Small intestine (tissue), 16 donors: Measurements from ENCODE around the gene IFNA6. TPM values are rescaled to one million over a fixed set of nuclear protein-coding genes. Genes with fewer than 3 reads are reported as not detected.

ENCODE experiments used
- DNase-seq, 2 donors: peaks; one replicate each; pipeline versions ENCODE4 v3.0.0 to v3.0.0-alpha.2; 2013
- FAIRE-seq: peaks from 2 replicates; lab custom pipeline; 2012; peaks lifted over from hg19 to GRCh38; lab: Jason Lieb, UNC
- H3K27ac ChIP-seq, 3 donors: one replicate each; pipeline ENCODE4 v1.5.1; 2013; ENCODE audit warnings: low read length in 2 of 3, mild to moderate bottlenecking in 2 of 3, control low read depth in 1 of 3, inconsistent platforms in 1 of 3, low read depth in 1 of 3, moderate library complexity in 1 of 3
- H3K27me3 ChIP-seq, 3 donors: one replicate each; pipeline ENCODE4 v1.6.1; 2013; ENCODE audit warnings: low read length in 3 of 3, inconsistent platforms in 1 of 3; ENCODE audit not compliant: control insufficient read depth in 3 of 3, insufficient read depth in 3 of 3
- H3K36me3 ChIP-seq, 3 donors: one replicate each; pipeline ENCODE4 v1.6.1; 2013; ENCODE audit warnings: low read length in 3 of 3, inconsistent platforms in 1 of 3, low read depth in 1 of 3, mild to moderate bottlenecking in 1 of 3, moderate library complexity in 1 of 3; ENCODE audit not compliant: control insufficient read depth in 3 of 3, insufficient read depth in 2 of 3
- H3K4me1 ChIP-seq, 3 donors: one replicate each; pipeline ENCODE4 v1.6.1; 2013; ENCODE audit warnings: low read length in 2 of 3, inconsistent platforms in 1 of 3, low read depth in 1 of 3, mild to moderate bottlenecking in 1 of 3, moderate library complexity in 1 of 3; ENCODE audit not compliant: control insufficient read depth in 3 of 3, insufficient read depth in 2 of 3
- H3K4me3 ChIP-seq, 3 donors: one replicate each; pipeline ENCODE4 v1.5.1; 2013; ENCODE audit warnings: low read length in 3 of 3, control low read depth in 1 of 3, inconsistent platforms in 1 of 3, low read depth in 1 of 3, mild to moderate bottlenecking in 1 of 3, moderate library complexity in 1 of 3
- H3K9me3 ChIP-seq, 2 donors: one replicate each; pipeline ENCODE4 v1.6.1; 2013; ENCODE audit warnings: low read depth in 1 of 2, low read length in 1 of 2; ENCODE audit not compliant: control insufficient read depth in 2 of 2, insufficient read depth in 1 of 2
- WGBS, 3 donors: extraction: QIAGEN DNeasy Blood & Tissue Kit; methylation state at CpG; one replicate each; pipeline ENCODE4 v1.1.7; 2013; 5-methylcytosine and 5-hydroxymethylcytosine counted together
- long read RNA-seq, 10 donors: transcript quantifications; one replicate each; lab custom pipeline, GENCODE V29; 2026
- polyA plus RNA-seq, 4 donors: library from polyadenylated mRNA; stranded (reverse) in 3 of 4; unstranded in 1 of 4; fragments of 200-250 nt in 3 of 4; fragments of 120-200 nt in 1 of 4; gene quantifications; one replicate each; pipeline versions ENCODE4 v1.2.1 to v1.2.3, GENCODE V29; 2013
- donor health status: healthy with polysubstance abuse.
- donor health status: control.
- donor health status: control.
- donor health status: Bipolar disorder and iron deficiency.
- donor health status: healthy.

IFNA6 gene
- polyA plus RNA-seq: not detected
- long read RNA-seq, donor 1: 0 reads
- long read RNA-seq, donor 2: 0 reads
- long read RNA-seq, donor 3: 0 reads
- long read RNA-seq, donor 4: 0 reads
- long read RNA-seq, donor 5: 0 reads
- long read RNA-seq, donor 6: 0 reads
- long read RNA-seq, donor 7: 0 reads
- long read RNA-seq, donor 8: 0 reads
- long read RNA-seq, donor 9: 0 reads
- long read RNA-seq, donor 10: 0 reads

DNA sequence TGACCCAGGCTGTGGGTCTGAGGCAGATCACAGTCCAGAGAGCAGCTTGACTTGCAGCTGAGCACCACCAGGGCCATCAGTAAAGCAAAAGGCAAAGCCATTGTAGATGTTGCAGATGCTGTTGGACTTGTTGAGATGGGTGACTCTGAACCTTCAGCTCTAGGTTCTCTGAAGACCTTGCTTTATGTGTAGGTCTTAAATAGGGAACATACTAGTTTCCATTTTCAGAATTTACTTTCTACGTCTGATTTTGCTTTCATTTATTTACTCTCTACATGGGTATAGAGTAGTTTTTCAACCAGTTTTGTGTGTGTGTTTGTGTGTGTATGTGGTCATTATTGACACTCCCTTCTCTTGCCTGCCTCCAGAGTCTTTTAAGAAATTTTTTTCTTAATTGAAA is at the start of gene IFNA6:
Gene IFNA6 (minus strand): TSS at position 101 of the 400 bp plus-strand sequence. CDS start 0 bp downstream, at position 101.
- Histone ChIP-seq H3K4me1 (no peaks in the 10 kb centered on the region), H3K27me3 (no peaks in the 10 kb centered on the region), H3K9me3 (no peaks in the 10 kb centered on the region), H3K27ac (no peak within 1 kb of the TSS), H3K4me3 (no peak within 1 kb of the TSS), H3K36me3 (no peaks in the 10 kb centered on the region)
- WGBS, 3 donors: 76 to 86% (median 76%) methylated on average over 1 of the region's 1 CpG
- no peak for DNase-seq
- no peak for FAIRE-seq

DNA sequence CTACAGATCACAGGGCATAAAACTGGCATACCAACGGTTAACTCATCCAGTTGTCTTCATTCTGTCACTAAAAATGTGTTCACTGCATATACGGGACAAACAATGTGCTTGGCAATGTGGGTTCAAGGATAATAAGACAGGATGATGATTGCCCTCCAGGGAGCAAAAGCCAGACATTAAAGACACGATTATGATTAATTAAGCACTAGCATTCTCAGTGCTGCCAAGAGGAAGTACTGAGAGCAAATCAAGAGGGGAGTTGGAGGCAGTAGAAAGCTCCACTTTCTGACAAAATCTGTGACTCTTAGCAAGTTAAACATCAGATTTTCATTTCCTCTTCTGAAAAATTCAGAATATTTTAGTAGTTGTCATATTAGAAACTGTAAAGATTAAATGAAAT is 49.3 kb upstream of the IFNA6 start:
- DNase-seq: peak in 1 of 2 donors; percentile 10
- H3K27me3 ChIP-seq: peaks cover 0 to 40% (median 20%) of the 10 kb centered on the region in 3 donors
- H3K4me1 ChIP-seq: peaks cover 0 to 5% (median 0%) of the 10 kb centered on the region in 3 donors
- H3K4me3 ChIP-seq: no peak overlapping the region
- no peak overlapping the region for H3K27ac ChIP-seq
- no peak for FAIRE-seq
- H3K9me3 ChIP-seq: no peaks in the 10 kb centered on the region
- 9 to 24% (median 16%) methylated on average over 3 of the region's 3 CpGs for WGBS, 3 donors
- no peaks in the 10 kb centered on the region for H3K36me3 ChIP-seq

DNA sequence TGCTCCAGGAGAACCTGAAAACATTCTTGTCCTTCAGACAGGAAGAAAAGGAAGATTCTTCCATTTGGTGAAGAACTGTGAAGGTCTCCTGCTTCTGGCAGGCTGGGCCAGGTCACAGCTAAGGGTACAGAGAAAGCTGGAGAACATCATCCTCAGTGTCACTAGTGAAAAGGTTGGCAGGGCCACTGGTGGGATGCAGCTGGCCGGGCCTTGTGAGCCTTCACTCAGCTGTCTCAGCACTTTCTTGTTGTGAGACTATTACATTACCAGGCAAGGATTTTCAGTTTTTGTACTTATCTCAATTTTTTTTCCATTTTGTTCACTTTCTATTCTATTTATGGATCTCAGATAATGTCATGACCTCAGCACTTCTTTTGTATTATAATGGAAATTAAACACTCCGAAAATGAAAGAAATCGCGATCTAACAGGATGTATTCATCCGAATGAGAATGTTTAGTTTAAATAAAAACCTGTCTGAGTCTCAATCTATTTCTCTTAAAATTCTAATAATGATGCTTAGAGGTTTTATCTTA is 48.3 kb upstream of the IFNA6 start:
- Histone ChIP-seq H3K9me3 (no peaks in the 10 kb centered on the region), H3K27ac (no peak overlapping the region), H3K4me3 (no peak overlapping the region), H3K36me3 (no peaks in the 10 kb centered on the region), H3K4me1 (peaks cover 0 to 5% (median 0%) of the 10 kb centered on the region in 3 donors), H3K27me3 (peaks cover 0 to 38% (median 20%) of the 10 kb centered on the region in 3 donors)
- 79 to 92% (median 84%) methylated on average over 5 of the region's 5 CpGs for WGBS, 3 donors
- FAIRE-seq: no peak
- no peak for DNase-seq

DNA sequence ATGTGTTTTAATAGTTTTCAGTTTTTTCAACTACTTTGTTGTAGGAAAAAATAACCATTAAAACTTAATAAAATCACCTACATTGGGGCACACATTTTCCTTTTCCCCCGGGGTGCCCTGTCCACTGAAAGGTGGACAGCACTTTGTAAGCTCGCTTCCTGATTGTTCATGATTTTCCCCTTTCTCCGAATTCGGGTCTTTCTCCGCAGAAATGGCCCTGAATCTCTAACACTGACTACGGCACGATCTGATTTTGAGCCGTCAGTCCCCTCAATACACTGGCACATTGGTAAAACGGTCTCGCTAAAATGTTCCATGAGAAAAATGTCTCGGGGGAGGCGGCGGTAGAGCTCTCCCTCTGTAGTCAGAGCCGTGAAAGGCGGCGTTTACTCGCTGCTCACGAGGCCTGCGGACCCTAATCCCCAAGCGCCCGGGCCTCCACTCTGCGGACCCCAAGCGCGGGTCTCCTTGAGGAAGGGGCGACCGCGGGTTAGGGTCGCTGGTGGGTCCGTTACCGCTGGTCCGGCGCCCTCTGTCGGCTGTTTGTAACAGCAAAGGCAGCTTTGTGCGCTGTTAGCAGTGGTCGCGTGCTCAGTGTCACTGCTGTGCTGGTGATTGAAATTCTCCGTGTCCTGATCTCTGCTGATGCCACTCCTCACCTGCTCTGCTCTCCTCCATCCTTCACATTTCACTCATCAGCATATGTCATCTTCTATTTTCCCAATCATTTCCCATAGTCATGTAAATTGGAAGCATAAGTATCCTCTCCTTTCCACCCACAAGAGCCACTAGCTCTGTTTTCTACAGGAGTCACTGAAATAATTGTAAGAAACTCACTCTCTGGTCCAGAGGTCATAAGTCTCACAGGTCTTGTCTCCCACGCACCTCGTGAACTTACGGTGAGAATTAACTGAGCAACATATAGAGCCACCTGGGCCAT is 45.4 kb upstream of the IFNA6 start:
- no peaks in the 10 kb centered on the region for H3K9me3 ChIP-seq
- WGBS, 3 donors: 5 to 8% (median 8%) methylated on average over 40 of the region's 40 CpGs
- H3K4me3 ChIP-seq: peak overlapping the region in 2 of 3 donors; percentile 43 to 48
- H3K36me3 ChIP-seq: no peaks in the 10 kb centered on the region
- H3K27me3 ChIP-seq: peaks cover 0 to 23% (median 10%) of the 10 kb centered on the region in 3 donors
- H3K27ac ChIP-seq: no peak overlapping the region
- no peaks in the 10 kb centered on the region for H3K4me1 ChIP-seq
- FAIRE-seq: no peak
- peak; percentile 20 to 55 for DNase-seq

DNA sequence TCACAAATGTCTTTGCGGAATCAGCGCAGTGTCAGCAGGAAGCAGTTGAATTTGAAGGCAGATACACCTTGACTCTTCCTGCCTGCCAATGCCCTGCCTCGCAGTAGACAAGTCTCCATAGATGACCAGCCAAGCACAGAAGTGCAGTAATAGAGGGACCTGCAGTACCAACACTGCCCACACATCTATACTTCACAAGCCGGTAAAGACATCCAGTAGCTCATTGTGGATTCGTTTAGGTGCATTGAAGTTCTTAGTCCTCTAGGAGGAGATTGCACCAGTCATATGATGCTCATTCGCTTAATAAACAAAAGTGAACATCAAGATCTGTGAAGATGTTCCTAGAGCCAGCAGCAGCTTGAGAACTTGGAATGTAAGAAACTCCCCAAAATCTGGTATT is 41.6 kb upstream of the IFNA6 start:
- 72 to 77% (median 74%) methylated on average over 6 of the region's 6 CpGs for WGBS, 3 donors
- Histone ChIP-seq H3K9me3 (no peaks in the 10 kb centered on the region), H3K4me1 (no peaks in the 10 kb centered on the region), H3K4me3 (no peak overlapping the region), H3K27ac (no peak overlapping the region), H3K36me3 (no peaks in the 10 kb centered on the region), H3K27me3 (peaks cover 0 to 16% (median 6%) of the 10 kb centered on the region in 3 donors)
- DNase-seq (peak in 1 of 2 donors; percentile 9), FAIRE-seq (no peak)

DNA sequence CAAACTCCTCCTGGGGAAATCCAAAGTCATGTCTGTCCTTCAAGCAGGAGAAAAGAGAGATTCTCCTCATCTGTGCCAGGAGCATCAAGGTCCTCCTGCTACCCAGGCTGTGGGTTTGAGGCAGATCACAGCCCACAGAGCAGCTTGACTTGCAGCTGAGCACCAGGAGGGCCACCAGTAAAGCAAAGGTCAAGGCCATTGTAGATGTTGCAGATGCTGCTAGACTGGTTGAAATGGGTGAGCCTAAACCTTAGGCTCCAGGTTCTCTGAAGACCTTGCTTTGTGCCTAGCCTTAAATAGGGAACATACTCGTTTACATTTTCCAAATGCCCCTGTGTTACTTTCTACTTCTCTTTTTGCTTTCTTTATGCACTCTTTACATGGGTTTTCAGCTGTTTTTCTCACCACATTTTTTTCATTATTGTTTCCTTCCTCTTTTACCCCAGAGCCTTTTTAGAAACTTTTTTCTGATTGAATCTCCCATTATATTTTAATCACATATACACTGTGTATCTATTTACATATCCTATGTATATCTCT is 34.5 kb upstream of the IFNA6 start, which contains the start of gene IFNA2:
Gene IFNA2 (minus strand): TSS at position 268 of the 540 bp plus-strand sequence. CDS start 69 bp downstream, at position 199.
- FAIRE-seq (no peak), DNase-seq (no peak)
- 42 to 61% (median 48%) methylated on average over 1 of the region's 1 CpG for WGBS, 3 donors
- Histone ChIP-seq H3K36me3 (no peaks in the 10 kb centered on the region), H3K27ac (no peak within 1 kb of the TSS), H3K4me1 (no peaks in the 10 kb centered on the region), H3K4me3 (no peak within 1 kb of the TSS), H3K9me3 (no peaks in the 10 kb centered on the region), H3K27me3 (peaks cover 0 to 12% (median 0%) of the 10 kb centered on the region in 3 donors)

DNA sequence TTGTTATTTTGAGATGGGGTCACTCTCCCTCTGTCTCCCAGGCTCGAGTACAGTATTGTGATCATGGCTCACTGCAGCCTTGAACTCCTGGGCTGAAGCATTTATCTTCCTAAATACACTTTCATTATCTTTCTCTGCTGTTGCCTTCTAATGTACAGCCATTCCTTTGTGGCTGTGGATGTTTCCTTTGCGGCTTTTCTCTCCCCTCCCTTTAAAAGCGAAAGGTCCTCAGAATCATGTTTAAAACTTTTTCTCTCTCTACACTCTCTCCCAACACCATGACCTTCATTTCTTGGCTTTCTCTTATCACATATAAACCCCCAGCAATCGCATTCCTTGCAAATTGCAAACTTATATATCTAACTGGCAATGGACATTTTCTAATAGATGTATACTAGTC is 32.9 kb upstream of the IFNA6 start:
- no peak for FAIRE-seq
- no peak overlapping the region for H3K27ac ChIP-seq
- no peaks in the 10 kb centered on the region for H3K9me3 ChIP-seq
- H3K36me3 ChIP-seq: no peaks in the 10 kb centered on the region
- H3K4me3 ChIP-seq: no peak overlapping the region
- 39 to 54% (median 47%) methylated on average over 4 of the region's 4 CpGs for WGBS, 3 donors
- no peak for DNase-seq
- H3K27me3 ChIP-seq: peaks cover 0 to 12% (median 2%) of the 10 kb centered on the region in 3 donors
- H3K4me1 ChIP-seq: no peaks in the 10 kb centered on the region
